GM19328 (cell line): ENCODE measurements around the gene SCRT2.

Experiments
- ATAC-seq: cut with Tn5 transposase; IDR thresholded peaks from one replicate; pipeline ENCODE4 v1.9.1; 2021; ENCODE audit warnings: mild to moderate bottlenecking, moderate library complexity; ENCODE audit not compliant: unreplicated experiment

Gene SCRT2

DNA sequence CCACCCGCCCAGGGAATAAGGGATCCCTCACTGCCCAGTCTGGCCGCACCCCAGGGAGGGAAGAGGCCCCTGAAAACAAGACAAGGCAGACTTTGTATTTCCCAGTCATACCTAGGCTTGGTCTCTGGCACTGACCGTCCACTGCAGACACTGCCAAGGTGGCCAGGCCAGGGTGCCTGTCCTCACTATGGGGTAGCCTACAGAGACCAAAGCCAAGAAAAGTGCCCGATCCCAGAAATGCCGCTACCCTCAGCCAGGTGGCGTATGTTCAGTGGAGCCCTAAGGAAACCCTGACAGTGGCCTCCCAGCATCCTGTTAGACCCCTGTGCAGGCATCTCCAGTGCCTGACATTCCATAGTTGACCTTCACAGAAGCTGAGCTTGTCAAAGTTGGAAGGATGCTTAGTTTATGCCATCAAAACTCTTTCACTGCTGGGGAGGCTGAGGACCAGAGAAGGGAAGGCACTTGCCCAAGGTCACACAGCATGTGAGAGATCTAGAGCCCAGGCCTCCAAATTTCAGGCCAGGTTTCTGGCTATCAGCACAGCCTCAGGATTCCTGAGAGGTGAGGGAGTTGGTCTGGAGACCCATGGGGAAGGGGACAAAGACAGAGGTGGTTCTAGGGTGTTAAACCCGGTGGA lies 2.5 kb downstream of the SCRT2 start:
- no peak for ATAC-seq

DNA sequence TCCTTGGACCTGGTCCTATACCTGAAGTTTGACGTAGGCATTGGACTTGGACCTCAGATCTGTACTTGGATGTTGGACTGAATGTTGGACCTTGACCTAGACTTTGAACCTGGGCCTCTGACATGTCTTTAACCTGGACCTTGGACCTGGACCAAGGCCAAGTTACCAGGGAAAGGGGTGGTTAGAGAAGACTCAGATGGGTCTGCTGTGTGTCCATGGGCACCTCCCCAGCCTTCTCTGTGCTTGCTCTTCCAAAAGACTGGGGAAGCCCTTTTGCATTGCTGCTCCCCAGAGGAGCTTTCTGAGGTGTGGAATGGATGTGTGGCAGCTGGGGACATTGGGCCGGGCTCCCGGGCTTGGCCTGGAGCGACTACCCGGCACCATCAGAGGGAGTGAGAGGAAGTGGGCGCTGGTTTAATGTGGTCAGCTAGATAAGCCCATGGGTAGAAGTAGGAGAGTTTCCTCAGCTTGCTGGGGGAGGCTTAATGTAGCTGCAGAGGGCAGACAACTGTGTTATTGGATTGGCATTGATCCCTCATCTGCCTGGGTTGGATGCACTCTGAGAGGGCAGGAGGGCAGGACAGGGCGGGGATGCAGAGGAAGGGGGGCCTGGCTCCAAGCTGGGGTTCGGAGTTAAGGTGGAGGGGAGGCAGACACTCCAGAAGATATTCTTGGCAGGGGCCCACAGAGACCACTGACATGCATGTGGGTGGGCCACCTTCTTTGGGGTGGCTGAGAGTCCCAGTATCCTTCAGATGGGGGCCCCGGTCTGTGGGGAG lies 4.2 kb downstream of the SCRT2 start:
- no peak for ATAC-seq

DNA sequence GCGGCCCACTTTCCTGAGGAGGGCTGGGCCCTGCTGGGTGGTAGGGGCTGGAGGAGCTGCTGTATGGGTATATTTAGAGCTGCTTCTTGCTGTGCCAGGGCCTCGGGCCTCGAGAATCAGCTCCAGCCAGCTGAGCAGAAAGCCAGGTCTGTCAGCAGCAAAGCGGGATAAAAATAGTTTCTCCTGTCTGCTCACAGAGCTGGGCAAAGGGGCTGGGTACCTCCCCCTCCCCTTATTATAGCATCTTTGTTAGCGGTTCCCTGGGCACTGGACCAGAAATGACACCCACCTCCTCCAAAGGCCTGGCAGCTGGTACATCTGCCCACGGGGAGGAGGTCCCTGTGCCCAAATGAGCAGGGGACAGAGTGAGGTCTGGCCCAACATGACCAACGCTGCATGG lies 6.0 kb downstream of the SCRT2 start:
- ATAC-seq: no peak

DNA sequence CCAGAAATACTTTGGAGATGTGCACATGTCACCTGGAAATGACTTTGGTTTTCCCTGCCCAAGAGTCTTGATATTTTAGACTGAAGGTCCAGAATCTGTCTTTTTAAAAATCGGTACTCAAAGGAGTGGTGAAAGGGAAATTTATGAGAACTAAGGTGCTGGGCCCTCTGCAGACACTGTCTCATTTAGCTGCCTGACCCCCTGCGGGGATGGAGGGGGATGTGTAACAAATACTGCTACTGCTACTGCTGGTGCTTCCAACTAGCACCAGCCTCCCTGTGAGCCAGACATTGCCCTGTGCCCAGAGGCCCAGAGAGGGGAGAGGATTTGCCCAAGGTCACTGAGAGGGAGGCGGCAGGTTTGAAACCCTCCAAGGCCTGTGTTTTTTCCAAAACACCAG lies 7.0 kb downstream of the SCRT2 start:
- no peak for ATAC-seq

DNA sequence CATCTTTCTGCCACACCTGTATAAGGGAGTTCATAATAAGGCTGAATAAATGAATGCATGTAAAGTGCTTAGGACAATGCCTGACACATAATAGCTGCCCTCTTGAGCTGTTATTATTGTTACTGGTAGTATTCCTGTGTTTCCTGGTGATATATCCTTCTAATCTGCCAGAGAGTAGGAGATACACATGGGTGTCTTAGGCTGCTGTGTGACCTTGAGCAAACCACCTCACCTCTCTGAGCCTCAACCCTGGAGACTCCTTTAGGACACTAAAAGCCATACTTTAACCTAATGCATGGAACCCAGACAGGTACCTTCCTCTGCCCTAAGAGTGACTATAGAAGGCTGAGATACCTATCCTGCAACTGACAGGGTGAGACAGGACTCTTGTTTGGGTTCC lies 7.6 kb downstream of the SCRT2 start:
- ATAC-seq: no peak

DNA sequence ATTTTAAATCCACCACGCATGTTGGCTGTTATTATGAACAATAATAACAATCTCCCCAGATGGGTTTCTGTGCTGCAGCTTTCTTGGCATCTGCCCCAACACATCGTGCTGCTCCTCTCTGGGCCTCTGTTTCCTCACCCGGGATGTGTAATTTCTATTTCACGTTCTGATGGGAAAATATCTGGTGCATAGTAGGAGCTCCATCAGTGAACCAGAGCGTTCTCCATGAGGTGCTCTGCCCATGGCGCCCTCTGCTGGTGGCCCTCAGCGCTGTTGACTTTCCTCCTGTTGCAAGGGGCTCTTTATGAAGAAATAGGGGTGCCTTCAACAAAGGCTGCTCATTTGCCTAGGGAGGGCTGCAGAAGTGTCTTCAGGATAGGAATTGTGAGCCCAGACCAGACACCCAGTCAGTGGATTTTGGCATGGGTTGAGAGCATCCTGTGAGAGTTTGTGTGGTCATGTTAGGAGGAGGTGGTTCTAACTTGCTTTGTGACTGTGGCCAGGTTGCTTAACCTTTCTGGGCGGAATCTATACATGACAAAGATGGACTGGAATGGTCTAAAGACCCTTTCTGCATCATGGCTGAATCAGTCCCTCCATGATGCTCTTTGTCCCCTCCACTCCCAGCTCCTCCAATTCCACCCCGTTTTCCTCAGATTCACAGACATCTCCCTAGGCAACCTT lies 8.1 kb downstream of the SCRT2 start:
- no peak for ATAC-seq

DNA sequence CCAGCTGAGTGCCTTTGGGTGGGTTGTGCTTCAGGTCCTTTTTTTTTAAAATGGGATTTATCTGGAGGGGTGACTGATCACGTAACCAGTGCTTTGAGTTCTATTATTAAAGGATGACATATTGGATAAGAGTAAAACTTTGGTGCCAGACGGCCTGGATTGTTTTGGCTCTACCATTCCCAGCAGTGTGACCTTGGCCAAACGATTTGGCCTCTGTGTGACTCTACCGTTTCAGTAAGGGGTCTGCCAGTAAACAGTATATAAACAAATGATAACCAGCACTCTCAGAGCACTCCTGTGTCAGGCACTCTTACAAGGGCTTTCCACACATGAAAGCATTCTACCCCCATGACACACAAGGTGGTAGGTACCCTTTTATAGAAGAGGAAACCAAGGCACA lies 8.7 kb downstream of the SCRT2 start:
- ATAC-seq: no peak

DNA sequence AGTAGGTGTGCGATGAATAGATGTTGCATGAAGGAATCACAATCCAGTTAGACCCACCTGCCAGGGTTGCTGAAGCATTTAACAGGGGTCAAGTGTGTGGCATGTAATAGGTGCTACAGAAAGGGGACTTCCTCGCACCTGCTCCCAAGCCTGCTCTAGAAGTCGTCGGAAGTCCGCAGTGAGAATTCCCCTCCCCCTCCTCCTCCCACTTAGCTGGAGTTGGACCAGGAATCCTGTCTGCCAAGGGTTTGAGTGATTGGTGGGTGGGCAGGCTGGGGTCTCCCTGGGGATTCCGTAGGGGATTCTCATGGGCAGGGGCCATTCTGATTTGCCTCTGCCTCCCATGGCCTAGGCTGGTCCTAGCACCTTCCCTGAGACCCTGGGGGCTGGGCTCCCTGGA lies 10.3 kb downstream of the SCRT2 start:
- ATAC-seq: no peak

DNA sequence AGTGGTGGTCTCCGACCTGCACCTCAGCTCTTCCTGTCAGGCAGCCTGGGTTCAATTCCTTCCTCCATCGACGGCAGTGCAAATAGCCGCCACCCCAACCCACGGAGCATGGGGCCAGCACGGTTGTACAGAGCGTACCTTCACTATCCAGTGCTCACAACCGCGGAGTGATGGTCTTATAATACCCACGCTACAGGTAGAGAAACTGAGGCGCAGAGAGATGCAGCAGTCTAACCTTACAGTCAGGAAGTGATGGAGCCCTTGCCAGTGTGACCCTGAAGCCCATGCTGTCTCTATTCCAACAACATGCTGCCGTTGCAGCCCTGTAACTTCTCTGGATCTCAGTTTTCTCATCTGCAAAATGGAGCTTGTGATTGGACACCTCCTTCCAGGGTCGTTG lies 11.0 kb downstream of the SCRT2 start:
- ATAC-seq: no peak

DNA sequence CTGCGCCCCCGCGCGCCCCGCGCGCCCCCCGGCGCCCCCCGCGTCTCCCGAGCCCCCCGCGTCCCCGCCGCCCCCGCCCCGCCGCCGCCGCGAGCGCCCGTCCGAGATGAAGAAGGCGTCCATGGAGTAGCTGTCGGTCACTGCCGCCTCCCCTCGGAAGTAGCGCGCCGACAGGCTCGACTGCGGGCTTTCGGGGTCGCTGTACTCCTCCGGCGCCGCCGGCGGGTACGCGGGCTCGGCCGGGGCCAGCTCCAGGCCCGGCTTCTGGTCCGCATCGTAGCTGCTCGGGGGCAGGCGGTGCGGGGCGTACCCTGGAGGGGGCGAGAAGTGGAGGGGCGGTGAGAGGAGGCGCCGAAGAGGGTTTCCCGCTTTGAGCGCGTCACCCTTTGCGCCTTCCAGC lies 11.5 kb downstream of the SCRT2 start:
- ATAC-seq: no peak

DNA sequence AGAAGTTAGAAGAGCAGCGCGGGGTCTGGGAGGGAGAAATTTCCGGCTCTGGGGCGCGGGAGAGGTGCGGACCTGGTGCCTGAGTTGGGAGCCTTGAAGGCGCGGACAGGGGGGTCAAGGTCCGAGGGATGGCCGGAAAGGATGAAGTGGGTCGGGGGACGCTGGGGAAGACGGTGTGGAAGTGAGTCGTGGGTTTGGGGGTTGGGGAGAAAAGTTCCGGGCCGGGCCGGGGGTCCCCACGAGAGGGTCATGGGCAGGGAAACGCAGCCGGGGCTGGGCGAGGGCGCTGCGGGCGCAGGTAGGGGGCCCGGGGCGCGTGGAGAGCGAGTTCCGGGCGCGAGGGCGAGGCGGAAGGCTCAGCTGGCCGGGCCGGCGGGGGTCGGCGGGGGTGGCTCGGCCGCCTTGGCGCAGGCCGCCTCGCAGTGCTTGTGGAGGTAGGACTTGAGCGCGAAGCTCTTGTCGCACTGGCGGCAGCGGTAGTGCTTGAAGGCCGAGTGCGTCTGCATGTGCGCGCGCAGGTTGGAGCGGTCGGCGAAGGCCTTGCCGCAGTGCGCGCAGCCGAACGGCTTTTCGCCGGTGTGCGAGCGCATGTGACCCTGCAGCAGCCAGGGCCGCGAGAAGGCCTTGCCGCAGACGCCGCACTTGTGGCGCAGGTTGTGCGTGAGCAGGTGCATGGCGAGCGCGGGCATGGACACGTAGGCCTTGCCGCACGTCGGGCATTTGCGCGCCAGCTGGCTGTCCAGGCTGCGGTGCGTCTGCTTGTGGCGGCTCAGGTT lies 12.1 kb downstream of the SCRT2 start:
- ATAC-seq: no peak

DNA sequence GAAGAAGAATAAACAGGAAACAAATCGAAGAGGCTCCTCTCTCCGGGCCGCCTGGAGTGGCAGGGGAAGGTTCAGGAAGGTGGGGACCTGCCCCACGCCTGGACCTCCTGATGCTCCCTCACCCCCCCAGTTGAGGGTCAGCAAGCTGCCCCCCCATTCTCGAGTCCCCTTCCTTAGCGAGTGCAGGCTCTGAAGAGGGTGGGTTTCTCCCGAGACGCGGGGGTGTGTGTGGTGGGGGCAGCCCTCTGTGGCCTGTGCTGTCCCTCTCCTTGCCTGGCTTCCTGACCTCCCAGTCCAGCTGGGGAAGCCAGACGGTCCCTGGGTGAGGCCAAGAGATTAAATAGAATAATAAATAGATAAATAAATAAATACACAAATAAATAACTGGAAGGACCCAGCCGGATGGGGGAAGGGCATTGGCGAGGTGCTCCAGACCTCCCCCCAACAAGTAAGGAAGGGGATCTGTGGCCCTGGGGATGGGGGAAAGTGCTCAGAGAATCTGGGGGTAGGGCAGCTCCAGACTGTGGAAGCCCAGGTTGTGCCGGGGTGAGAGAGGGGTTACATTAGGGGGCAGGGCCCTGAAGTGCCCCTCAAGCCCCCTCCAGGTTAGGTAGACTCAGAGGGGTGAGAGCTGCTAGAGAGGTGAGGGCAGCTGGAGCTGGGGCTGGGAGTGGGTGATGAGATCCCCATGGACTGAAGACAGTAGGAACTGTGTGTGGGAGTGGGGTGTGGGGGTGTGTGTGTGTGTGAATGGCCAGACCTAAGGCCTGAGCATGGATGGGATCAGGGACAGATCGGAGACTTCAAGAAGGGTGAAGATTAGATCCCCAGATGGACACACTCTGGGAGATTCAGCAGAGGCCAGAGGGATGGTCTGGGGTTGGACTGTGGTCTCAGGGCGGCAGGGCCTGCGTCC lies 13.1 kb downstream of the SCRT2 start:
- no peak for ATAC-seq

DNA sequence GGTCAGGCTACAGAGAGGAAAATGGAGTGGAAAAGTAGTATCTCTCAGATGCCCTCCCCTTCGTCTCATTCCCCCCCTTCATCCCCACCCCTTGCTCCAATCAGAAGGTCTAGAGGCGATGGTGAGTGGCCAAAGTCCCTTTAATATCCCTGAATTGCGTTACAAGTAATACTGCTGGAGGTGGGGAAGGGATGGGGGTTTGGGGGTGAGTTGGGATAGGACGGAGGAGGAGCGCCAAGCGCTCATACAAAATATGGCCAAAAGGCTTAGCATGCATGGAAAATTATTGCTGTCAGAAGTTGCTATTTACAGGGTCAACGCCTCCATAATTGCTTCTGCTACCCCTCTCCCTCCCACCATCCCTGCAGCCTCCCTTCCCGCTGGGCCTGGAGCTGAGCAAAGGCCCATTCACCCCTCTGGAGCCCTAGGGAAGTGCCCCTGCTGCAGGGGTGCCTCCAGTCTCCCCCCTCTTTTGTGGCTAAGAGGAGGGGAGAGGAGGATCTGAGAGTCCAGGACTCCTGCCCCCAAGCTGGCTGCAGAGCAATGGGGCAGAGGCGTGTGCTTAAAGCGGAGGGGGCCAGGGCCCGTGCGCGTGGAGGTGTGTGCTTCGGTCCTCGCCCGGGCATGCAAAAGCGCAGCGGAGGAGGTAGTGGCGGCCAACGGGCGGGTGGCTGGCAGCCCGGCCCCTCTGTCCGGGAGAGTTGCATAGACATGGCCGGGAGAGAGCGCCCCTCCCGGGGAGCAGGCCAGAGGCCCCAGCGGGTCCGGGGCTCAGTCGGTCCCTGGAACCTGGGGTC lies 13.9 kb downstream of the SCRT2 start:
- no peak for ATAC-seq

DNA sequence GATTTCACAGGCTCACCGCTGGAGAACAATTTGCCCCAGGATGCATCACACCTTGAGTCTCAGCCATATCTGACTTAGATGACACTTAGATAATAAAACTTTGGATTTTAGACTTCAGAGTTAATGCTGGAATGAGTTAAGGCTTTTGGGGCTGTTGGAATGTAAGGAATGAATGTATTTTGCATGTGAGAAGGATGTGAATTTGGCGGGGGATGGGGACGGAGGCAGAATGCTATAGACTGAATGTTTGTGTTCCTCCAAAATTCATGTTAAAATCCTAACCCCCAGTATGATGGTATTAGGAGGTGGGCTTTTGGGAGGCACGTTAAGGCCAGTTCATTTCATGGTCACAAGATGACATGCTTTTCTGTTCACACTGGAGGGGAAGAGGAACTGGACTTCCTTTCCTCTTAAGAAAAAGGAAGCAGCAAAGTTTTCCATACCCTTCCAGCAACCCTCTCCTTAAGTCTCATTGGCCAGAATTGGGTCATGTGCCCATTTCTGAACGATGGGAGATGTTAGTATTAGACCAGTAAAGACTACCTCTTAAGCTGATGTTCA lies 16.8 kb downstream of the SCRT2 start:
- no peak for ATAC-seq

DNA sequence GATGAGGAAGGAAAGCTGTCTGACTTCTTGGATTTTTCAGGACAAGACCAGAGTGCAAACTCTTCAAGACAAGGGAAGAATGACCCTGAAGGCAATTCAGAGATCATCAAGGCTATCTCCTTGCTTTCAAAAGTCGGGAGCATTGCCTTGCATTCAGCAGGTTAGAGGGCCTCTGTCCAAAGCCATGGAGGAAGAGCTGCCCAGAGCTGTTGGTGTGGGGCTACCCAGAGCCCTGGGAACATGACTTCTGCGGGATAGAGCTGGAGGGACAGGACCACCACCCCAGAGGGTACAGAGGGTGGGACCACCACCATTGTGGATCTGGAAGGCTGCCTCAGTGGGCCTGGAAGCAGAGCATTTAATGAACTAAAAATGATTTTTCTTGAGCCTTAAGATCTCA lies 17.4 kb downstream of the SCRT2 start:
- ATAC-seq: no peak

DNA sequence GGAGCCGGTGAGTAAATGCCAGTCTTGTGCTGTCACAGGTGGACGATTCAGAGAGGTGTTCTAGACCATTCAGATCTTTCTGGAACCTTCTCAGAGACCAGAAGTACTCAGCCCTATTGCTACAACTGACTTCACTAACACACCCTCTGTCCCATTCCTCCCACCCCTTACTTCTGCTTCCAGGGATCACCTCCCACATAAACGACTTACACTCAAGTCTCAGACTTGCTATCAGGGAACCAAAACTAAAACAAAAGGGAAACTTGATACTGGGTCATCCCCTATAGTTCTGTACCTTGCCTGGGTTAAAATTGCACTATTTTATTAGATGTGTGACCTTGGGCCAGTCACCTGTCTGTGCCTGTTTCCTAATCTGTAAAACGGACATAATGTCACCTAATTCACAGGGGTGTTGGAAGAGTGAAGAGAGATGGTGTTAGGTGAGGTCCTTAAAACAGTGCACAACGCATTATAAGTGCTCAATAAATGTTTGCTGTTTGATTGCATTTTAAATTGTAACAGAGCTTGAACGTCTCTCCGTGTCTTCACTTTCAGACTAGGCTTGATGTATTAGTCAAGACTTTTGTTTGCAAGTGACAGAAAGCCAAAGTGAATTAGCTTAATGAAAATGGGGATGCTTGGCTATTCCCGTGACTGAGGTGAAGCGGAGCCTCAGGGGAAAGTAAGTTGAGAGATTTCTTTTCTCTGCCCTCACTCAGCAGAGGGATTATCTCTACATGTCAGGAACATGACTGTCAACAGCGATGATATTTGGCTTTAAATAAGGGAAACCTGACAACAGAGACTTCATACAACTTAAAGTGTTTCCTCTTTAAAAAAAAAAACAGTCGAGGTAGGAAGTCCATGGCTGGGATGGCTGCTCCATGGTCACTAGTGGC lies 19.6 kb downstream of the SCRT2 start:
- no peak for ATAC-seq

DNA sequence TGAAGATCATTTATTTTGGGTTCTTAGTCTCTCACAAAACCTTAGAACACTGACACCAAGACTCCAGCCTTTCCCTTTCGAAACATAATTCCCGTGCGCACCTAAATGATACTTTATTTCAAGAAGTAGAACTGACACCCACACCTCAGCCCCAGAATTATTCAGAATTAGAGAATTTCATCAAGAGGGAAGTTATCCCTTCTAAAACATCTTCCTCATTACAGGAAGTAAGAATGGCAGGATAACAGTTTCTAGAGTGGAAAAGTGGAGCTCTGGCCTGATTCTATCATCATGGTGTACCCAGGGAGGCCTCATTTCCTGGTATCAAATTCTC lies 21.2 kb downstream of the SCRT2 start:
- ATAC-seq: no peak
